CD4-positive, alpha-beta memory T cell (primary cell): Measurements from ENCODE around the gene WDR13. TPM values are rescaled to one million over a fixed set of nuclear protein-coding genes. Genes with fewer than 3 reads are reported as not detected.
"Not testable (repeated sequence)": the region's sequence is repeated elsewhere in the genome, so short reads cannot be mapped to it uniquely, and the experiment has no call there.

Experiments
- CTCF ChIA-PET: fragments of 350-600 bp; sonication (Branson Sonifier 250); formaldehyde crosslinking; loops from one replicate; lab custom pipeline; 2021; ENCODE audit warnings: inconsistent platforms; ENCODE audit not compliant: partially characterized antibody; lab: Charles Lee
- POLR2A ChIA-PET: fragments of 350-600 bp; sonication (Branson Sonifier 250); formaldehyde crosslinking; loops from one replicate; lab custom pipeline; 2021; ENCODE audit not compliant: partially characterized antibody; lab: Charles Lee
- DNase-seq, 5 donors: peaks; one replicate each; pipeline versions ENCODE4 v3.0.0 to v3.0.0-alpha.2; 2020 to 2022; ENCODE audit warnings: mixed read lengths in 1 of 5
- H3K27ac ChIP-seq: one replicate; pipeline ENCODE4 v1.7.0; 2013; ENCODE audit warnings: low read depth, low read length
- H3K27me3 ChIP-seq: 2 replicates; pipeline ENCODE4 v1.7.0; 2013; ENCODE audit warnings: mild to moderate bottlenecking, low read length, moderate library complexity; ENCODE audit not compliant: insufficient read depth
- H3K36me3 ChIP-seq: 2 replicates; pipeline ENCODE4 v1.7.0; 2013; ENCODE audit warnings: mild to moderate bottlenecking, low read length, moderate library complexity; ENCODE audit not compliant: insufficient read depth
- H3K4me1 ChIP-seq: 2 replicates; pipeline ENCODE4 v1.7.0; 2013; ENCODE audit warnings: mild to moderate bottlenecking, low read length, moderate library complexity; ENCODE audit not compliant: insufficient read depth
- H3K4me3 ChIP-seq, 2 donors: one replicate each; pipeline ENCODE4 v1.7.0; 2013; ENCODE audit warnings: low read length in 2 of 2, mild to moderate bottlenecking in 1 of 2
- H3K9me3 ChIP-seq, 2 donors: one replicate each; pipeline ENCODE4 v1.7.0; 2013; ENCODE audit warnings: low read length in 2 of 2, control low read depth in 1 of 2; ENCODE audit not compliant: control insufficient read depth in 1 of 2
- H3K27ac Mint-ChIP-seq, 7 donors: one replicate each; pipeline ENCODE4 v1.8.0; 2020 to 2021; ENCODE audit warnings: mixed read lengths in 7 of 7, mild to moderate bottlenecking in 6 of 7, inconsistent platforms in 3 of 7, moderate library complexity in 3 of 7
- H3K27me3 Mint-ChIP-seq, 2 donors: one replicate each; pipeline ENCODE4 v1.8.0; 2020 to 2021; ENCODE audit warnings: mixed read lengths in 2 of 2
- H3K36me3 Mint-ChIP-seq, 2 donors: one replicate each; pipeline ENCODE4 v1.8.0; 2020 to 2021; ENCODE audit warnings: mixed read lengths in 2 of 2, inconsistent platforms in 1 of 2, mild to moderate bottlenecking in 1 of 2
- H3K4me1 Mint-ChIP-seq, 4 donors: one replicate each; pipeline ENCODE4 v1.8.0; 2020 to 2021; ENCODE audit warnings: mixed read lengths in 4 of 4, mild to moderate bottlenecking in 1 of 4
- H3K4me3 Mint-ChIP-seq, 8 donors: one replicate each; pipeline ENCODE4 v1.8.0; 2020 to 2021; ENCODE audit warnings: mixed read lengths in 8 of 8, mild to moderate bottlenecking in 7 of 8, moderate library complexity in 6 of 8, inconsistent platforms in 3 of 8
- H3K9me3 Mint-ChIP-seq, 8 donors: one replicate each; pipeline ENCODE4 v1.8.0; 2020 to 2021; ENCODE audit warnings: mixed read lengths in 8 of 8, mild to moderate bottlenecking in 5 of 8, inconsistent platforms in 3 of 8, moderate library complexity in 1 of 8
- intact Hi-C: fragments of 100-400 bp; cut with micrococcal nuclease; formaldehyde crosslinking; loops from one replicate; pipeline ENCODE4 v1.15.1; 2023
- polyA plus RNA-seq, 2 donors: library from polyadenylated mRNA; unstranded; fragments of 300-500 nt; fragmentation: Illumina TruSeq; gene quantifications; one replicate each; pipeline ENCODE4 v1.2.3, GENCODE V29; 2021
- total RNA-seq, 2 experiments: library from RNA; stranded (reverse); gene quantifications; one replicate each; pipeline ENCODE4 v1.2.3, GENCODE V29; 2021

WDR13 gene
- total and polyA plus RNA-seq, 4 experiments from 2014 or later, result 41.8 to 67.9 (median 48.5) TPM

DNA sequence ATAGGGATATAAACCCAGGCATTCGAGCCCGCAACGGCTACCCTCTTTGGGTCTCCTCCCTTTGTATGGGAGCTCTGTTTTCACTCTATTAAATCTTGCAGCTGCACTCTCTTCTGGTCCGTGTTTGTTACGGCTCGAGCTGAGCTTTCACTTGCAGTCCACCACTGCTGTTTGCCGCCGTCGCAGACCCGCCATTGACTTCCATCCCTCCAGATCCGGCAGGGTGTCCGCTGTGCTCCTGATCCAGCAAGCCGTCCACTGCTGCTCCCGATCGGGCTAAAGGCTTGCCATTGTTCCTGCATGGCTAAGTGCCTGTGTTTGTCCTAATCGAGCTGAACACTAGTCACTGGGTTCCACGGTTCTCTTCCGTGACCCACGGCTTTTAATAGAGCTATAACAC is 57.5 kb downstream of the WDR13 start:
- H3K36me3 ChIP-seq, H3K4me1 ChIP-seq, DNase-seq, H3K4me1 Mint-ChIP-seq, H3K27ac Mint-ChIP-seq, H3K27ac ChIP-seq, CTCF ChIA-PET, H3K9me3 ChIP-seq, H3K27me3 Mint-ChIP-seq, intact Hi-C loops, H3K27me3 ChIP-seq, H3K4me3 ChIP-seq, H3K9me3 Mint-ChIP-seq, H3K36me3 Mint-ChIP-seq, H3K4me3 Mint-ChIP-seq: not testable (repeated sequence)
- POLR2A ChIA-PET, result interaction anchor here (0.6 kb wide), 1 partner anchor 244 kb away, joined by 3 read pairs; no protein-coding TSS in a partner anchor

Other genes starting within 250 kb of the WDR13 start
- gene SSX3, start 240.8 kb upstream of the WDR13 start, total RNA-seq, result not detected
- not detected for gene SSX3, start 240.8 kb upstream of the WDR13 start, polyA plus RNA-seq
- not detected for gene SSX4, start 214.0 kb upstream of the WDR13 start, total RNA-seq
- not detected for gene SSX4, start 214.0 kb upstream of the WDR13 start, polyA plus RNA-seq
- not detected for gene SSX4B, start 185.5 kb upstream of the WDR13 start, total RNA-seq
- not detected for gene SSX4B, start 185.5 kb upstream of the WDR13 start, polyA plus RNA-seq
- 10 to 100 TPM; 18.4 to 22.2 TPM for gene SLC38A5, start 127.2 kb upstream of the WDR13 start, total RNA-seq
- 10 to 100 TPM; 20.1 to 34.0 TPM for gene SLC38A5, start 127.2 kb upstream of the WDR13 start, polyA plus RNA-seq
- gene FTSJ1, start 121.3 kb upstream of the WDR13 start, total RNA-seq, result 10 to 100 TPM; 48.1 to 54.1 TPM
- gene FTSJ1, start 121.3 kb upstream of the WDR13 start, polyA plus RNA-seq, result 10 to 100 TPM; 69.4 to 92.2 TPM
- gene PORCN, start 88.5 kb upstream of the WDR13 start, total RNA-seq, result 10 to 100 TPM; 15.3 to 15.4 TPM
- gene PORCN, start 88.5 kb upstream of the WDR13 start, polyA plus RNA-seq, result 10 to 100 TPM; 10.6 to 13.8 TPM
- gene EBP, start 75.7 kb upstream of the WDR13 start, total RNA-seq, result 10 to 100 TPM; 32.1 to 35.9 TPM
- 100 to 1,000 TPM in 1 of 2 donors, 10 to 100 TPM in 1; 80.5 to 130 TPM for gene EBP, start 75.7 kb upstream of the WDR13 start, polyA plus RNA-seq
- 10 to 100 TPM; 22.8 to 24.5 TPM for gene TBC1D25, start 57.8 kb upstream of the WDR13 start, total RNA-seq
- 10 to 100 TPM; 18.6 to 21.1 TPM for gene TBC1D25, start 57.8 kb upstream of the WDR13 start, polyA plus RNA-seq
- gene RBM3, start 23.0 kb upstream of the WDR13 start, total RNA-seq, result 100 to 1,000 TPM; 169 to 173 TPM
- gene RBM3, start 23.0 kb upstream of the WDR13 start, polyA plus RNA-seq, result 100 to 1,000 TPM; 247 to 282 TPM
- gene WAS, start 86.3 kb downstream of the WDR13 start, total RNA-seq, result 100 to 1,000 TPM; 108 to 110 TPM
- 10 to 100 TPM; 13.4 to 33.8 TPM for gene WAS, start 86.3 kb downstream of the WDR13 start, polyA plus RNA-seq
- 10 to 100 TPM in 1 of 2 experiments, 1 to 10 TPM in 1; 8.7 to 10.2 TPM for gene SUV39H1, start 99.2 kb downstream of the WDR13 start, total RNA-seq
- 10 to 100 TPM; 12.4 to 15.6 TPM for gene SUV39H1, start 99.2 kb downstream of the WDR13 start, polyA plus RNA-seq
- gene GLOD5, start 164.3 kb downstream of the WDR13 start, total RNA-seq, result not detected
- gene GLOD5, start 164.3 kb downstream of the WDR13 start, polyA plus RNA-seq, result not detected
- gene GATA1, start 189.1 kb downstream of the WDR13 start, total RNA-seq, result not detected
- not detected for gene GATA1, start 189.1 kb downstream of the WDR13 start, polyA plus RNA-seq
- gene HDAC6, start 204.6 kb downstream of the WDR13 start, total RNA-seq, result 100 to 1,000 TPM; 121 to 126 TPM
- 10 to 100 TPM in 1 of 2 donors, 1 to 10 TPM in 1; 9.4 to 25.3 TPM for gene HDAC6, start 204.6 kb downstream of the WDR13 start, polyA plus RNA-seq
- not detected for gene ERAS, start 229.0 kb downstream of the WDR13 start, total RNA-seq
- not detected for gene ERAS, start 229.0 kb downstream of the WDR13 start, polyA plus RNA-seq
- gene PCSK1N, start 238.1 kb downstream of the WDR13 start, total RNA-seq, result 1 to 10 TPM; 6.4 to 8.5 TPM
- 10 to 100 TPM in 1 of 2 donors, 1 to 10 TPM in 1; 4.6 to 15.3 TPM for gene PCSK1N, start 238.1 kb downstream of the WDR13 start, polyA plus RNA-seq